HL-60 (cell line): Measurements from ENCODE around the gene AHDC1.

Source experiments
- DNase-seq, 2 experiments: peaks; one replicate each; pipeline ENCODE4 v3.0.0-alpha.2; 2010 to 2020; ENCODE audit warnings: low read depth in 1 of 2, low spot score in 1 of 2
- H3K27ac ChIP-seq: fragments of 250-450 bp; sonication (Bioruptor Pico); replicated peaks from 2 replicates; pipeline ENCODE4 v1.5.1; 2020; ENCODE audit warnings: mild to moderate bottlenecking, moderate library complexity
- H3K27me3 ChIP-seq: fragments of 250-450 bp; sonication (Bioruptor Pico); 2 replicates; pipeline ENCODE4 v1.5.1; 2021; ENCODE audit warnings: mild to moderate bottlenecking, moderate library complexity; ENCODE audit not compliant: insufficient read depth, poor library complexity, severe bottlenecking
- H3K4me3 ChIP-seq: replicated peaks from 2 replicates; pipeline ENCODE4 v1.5.1; 2011; ENCODE audit warnings: mild to moderate bottlenecking, control low read depth, low read length; ENCODE audit not compliant: insufficient read depth
- CTCF ChIP-seq: IDR thresholded peaks from one replicate; pipeline ENCODE4 v1.5.1; 2011; ENCODE audit warnings: low read length, control low read depth, inconsistent platforms; ENCODE audit not compliant: insufficient read depth
- GABPA ChIP-seq: IDR thresholded peaks from 2 replicates; pipeline ENCODE4 v1.6.1; 2012; ENCODE audit warnings: low read depth
- POLR2AphosphoS5 ChIP-seq: IDR thresholded peaks from 2 replicates; pipeline ENCODE4 v1.6.1; 2012; ENCODE audit warnings: low read depth
- SPI1 ChIP-seq: IDR thresholded peaks from 2 replicates; pipeline ENCODE4 v1.6.1; 2012; ENCODE audit warnings: low read depth, mild to moderate bottlenecking, borderline replicate concordance
- TF ChIP-seq, protein P1 (sequence below): IDR thresholded peaks from 2 replicates; pipeline ENCODE4 v1.6.1; 2012; ENCODE audit warnings: low read depth; ENCODE audit not compliant: insufficient replicate concordance

AHDC1 gene

DNA sequence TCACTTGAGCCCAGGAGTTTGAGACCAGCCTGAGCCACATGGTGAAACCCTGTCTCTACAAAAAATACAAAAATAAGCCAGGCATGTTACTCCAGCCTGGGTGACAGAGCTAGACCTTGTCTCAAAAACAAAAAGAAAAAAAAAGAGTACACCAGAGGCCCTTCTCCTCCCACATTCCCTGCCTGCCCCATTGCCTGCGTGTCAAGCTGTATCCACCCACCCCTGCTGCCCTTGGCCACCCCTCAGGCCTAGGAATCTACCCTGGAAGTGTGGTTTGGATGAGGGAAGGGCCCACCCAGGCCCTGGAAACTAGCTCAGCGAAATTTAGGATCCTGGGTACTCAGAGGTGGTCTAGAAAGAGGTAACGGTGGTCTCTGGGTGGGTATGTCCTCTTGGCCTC, 88.3 kb downstream of the AHDC1 start:
- Histone ChIP-seq H3K4me3 (no peak overlapping the region), H3K27me3 (no peaks in the 10 kb centered on the region), H3K27ac (no peak overlapping the region)
- DNase-seq: no peak
- TF ChIP-seq SPI1 (no peak), POLR2AphosphoS5 (no peak), CTCF (no peak), GABPA (no peak)
- TF ChIP-seq, protein P1, sequence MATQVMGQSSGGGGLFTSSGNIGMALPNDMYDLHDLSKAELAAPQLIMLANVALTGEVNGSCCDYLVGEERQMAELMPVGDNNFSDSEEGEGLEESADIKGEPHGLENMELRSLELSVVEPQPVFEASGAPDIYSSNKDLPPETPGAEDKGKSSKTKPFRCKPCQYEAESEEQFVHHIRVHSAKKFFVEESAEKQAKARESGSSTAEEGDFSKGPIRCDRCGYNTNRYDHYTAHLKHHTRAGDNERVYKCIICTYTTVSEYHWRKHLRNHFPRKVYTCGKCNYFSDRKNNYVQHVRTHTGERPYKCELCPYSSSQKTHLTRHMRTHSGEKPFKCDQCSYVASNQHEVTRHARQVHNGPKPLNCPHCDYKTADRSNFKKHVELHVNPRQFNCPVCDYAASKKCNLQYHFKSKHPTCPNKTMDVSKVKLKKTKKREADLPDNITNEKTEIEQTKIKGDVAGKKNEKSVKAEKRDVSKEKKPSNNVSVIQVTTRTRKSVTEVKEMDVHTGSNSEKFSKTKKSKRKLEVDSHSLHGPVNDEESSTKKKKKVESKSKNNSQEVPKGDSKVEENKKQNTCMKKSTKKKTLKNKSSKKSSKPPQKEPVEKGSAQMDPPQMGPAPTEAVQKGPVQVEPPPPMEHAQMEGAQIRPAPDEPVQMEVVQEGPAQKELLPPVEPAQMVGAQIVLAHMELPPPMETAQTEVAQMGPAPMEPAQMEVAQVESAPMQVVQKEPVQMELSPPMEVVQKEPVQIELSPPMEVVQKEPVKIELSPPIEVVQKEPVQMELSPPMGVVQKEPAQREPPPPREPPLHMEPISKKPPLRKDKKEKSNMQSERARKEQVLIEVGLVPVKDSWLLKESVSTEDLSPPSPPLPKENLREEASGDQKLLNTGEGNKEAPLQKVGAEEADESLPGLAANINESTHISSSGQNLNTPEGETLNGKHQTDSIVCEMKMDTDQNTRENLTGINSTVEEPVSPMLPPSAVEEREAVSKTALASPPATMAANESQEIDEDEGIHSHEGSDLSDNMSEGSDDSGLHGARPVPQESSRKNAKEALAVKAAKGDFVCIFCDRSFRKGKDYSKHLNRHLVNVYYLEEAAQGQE: no peak

DNA sequence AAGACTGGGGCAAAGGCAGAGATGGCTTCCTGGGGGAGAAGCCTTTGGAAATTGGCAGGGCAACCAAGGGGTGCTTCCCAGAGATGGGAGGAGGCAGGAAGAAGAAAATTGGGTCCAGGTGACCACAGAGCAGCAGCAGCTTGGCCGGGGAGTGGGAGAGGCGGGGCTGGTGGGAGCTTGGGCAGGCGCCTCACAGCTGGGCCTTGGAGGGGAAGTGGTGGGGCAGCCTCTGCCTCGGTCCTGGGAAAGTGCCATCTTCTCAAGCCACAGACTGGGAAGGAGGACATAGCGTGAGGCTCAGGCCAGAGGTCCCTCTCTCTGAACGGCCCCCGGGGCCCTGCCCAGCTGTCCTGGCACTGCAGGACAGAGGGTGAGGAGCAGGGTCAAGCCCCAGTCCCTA, 90.0 kb downstream of the AHDC1 start:
- no peak overlapping the region for H3K4me3 ChIP-seq
- no peaks in the 10 kb centered on the region for H3K27me3 ChIP-seq
- no peak for TF ChIP-seq CTCF
- TF ChIP-seq POLR2AphosphoS5: 0 out of 2 replicates have a peak, but pooled peaks have one; percentile 25
- TF ChIP-seq, protein P1: no peak
- TF ChIP-seq SPI1: peak; percentile 84
- peak overlapping the region; percentile 9 for H3K27ac ChIP-seq
- peak; percentile 58 to 64 for DNase-seq

- TF ChIP-seq POLR2AphosphoS5: no peak
- TF ChIP-seq CTCF: no peak
- TF ChIP-seq, protein P1: no peak
- TF ChIP-seq GABPA: no peak
- no peak for TF ChIP-seq SPI1
- no peaks in the 10 kb centered on the region for H3K27me3 ChIP-seq
- peak overlapping the region; percentile 9; the same call in 1 of the 2 replicates for H3K27ac ChIP-seq
- no peak overlapping the region for H3K4me3 ChIP-seq
- DNase-seq: peak in 1 of 2 experiments; percentile 72
Measured at GRCh38 chr1:27513528-27513927, 90.4 kb downstream of the AHDC1 start.
